Adrenal gland (tissue), 12 donors: ENCODE measurements around the gene NCK2. TPM values are rescaled to one million over a fixed set of nuclear protein-coding genes. Genes with fewer than 3 reads are reported as not detected.
"Not testable (repeated sequence)": the region's sequence is repeated elsewhere in the genome, so short reads cannot be mapped to it uniquely, and the experiment has no call there.

Experiments used
- DNase-seq, 7 donors: peaks; one replicate each; pipeline ENCODE4 v3.0.0-alpha.2; 2019 to 2020
- H3K27ac ChIP-seq, 5 donors: fragments of 200-600 bp; sonication (generic) in 4 of 5; 1 replicate in 3 of 5; 2 replicates in 2 of 5; pipeline versions ENCODE4 v1.5.1 to v1.8.0; 2016 to 2020; ENCODE audit warnings: mild to moderate bottlenecking in 1 of 5
- H3K27me3 ChIP-seq: fragments of 200-600 bp; 2 replicates; pipeline ENCODE4 v1.8.0; 2021
- H3K36me3 ChIP-seq, 2 donors: fragments of 200-600 bp; replicated peaks in 1 of 2; 1 replicate in 1 of 2; 2 replicates in 1 of 2; pipeline versions ENCODE4 v1.5.1 to v1.8.0; 2018 to 2022
- H3K4me1 ChIP-seq, 2 donors: fragments of 200-600 bp; replicated peaks in 1 of 2; 1 replicate in 1 of 2; 2 replicates in 1 of 2; pipeline versions ENCODE4 v1.5.1 to v1.8.0; 2018 to 2021
- H3K4me3 ChIP-seq, 4 donors: fragments of 200-600 bp; sonication (generic) in 3 of 4; one replicate each; pipeline ENCODE4 v1.5.1; 2016 to 2018
- H3K9me3 ChIP-seq, 3 donors: fragments of 200-600 bp; sonication (generic) in 1 of 3; replicated peaks in 1 of 3; 1 replicate in 2 of 3; 2 replicates in 1 of 3; pipeline versions ENCODE4 v1.5.1 to v1.8.0; 2016 to 2021
- CTCF ChIP-seq, 6 experiments: fragments of 450-650 bp in 4 of 6; fragments of 200-600 bp in 2 of 6; sonication (generic) in 1 of 6; IDR thresholded peaks; 1 replicate in 5 of 6; 2 replicates in 1 of 6; pipeline versions ENCODE4 v1.5.1 to v1.8.0; 2016 to 2021; ENCODE audit warnings: antibody characterized with exemption in 6 of 6, mild to moderate bottlenecking in 2 of 6, moderate library complexity in 1 of 6
- POLR2A ChIP-seq, 2 donors: fragments of 450-650 bp; IDR thresholded peaks; one replicate each; pipeline ENCODE4 v1.6.1; 2017; ENCODE audit warnings: antibody characterized with exemption in 2 of 2, mild to moderate bottlenecking in 2 of 2, moderate library complexity in 1 of 2
- WGBS, 4 donors: extraction: QIAGEN DNeasy Blood & Tissue Kit in 2 of 4; methylation state at CpG; one replicate each; pipeline versions ENCODE4 v1.1.5 to v1.1.7; 2013 to 2017; 5-methylcytosine and 5-hydroxymethylcytosine counted together
- intact Hi-C, 2 donors: fragments of 100-400 bp; cut with DNase I; formaldehyde crosslinking; loops; one replicate each; pipeline versions ENCODE4 v1.14.1 to v1.15.0; 2022 to 2023
- polyA plus RNA-seq, 3 donors: library from polyadenylated mRNA; stranded (reverse); fragments of 200-250 nt in 2 of 3; fragments of 350-450 nt in 1 of 3; fragmentation: Illumina TruSeq in 1 of 3; extraction: RNeasy Lipid Tissue Mini Kit (QIAGEN cat#74804) in 1 of 3; gene quantifications; one replicate each; pipeline ENCODE4 v1.2.3, GENCODE V29; 2013 to 2014
- total RNA-seq, 9 donors: library from RNA; depleted of rRNA in 4 of 9; stranded (reverse); fragments of >200 nt in 4 of 9; fragments of 120-200 nt in 1 of 9; fragmentation: NEBNext Ultra II Directional in 1 of 9; extraction: Animal tissue kit (Norgen Biotek cat#: 25700) in 1 of 9; gene quantifications; one replicate each; pipeline versions ENCODE4 v1.1.0 to v1.2.4, GENCODE V29; 2013 to 2023
- donor health status: healthy with polysubstance abuse.
- donor health status: Bipolar disorder and iron deficiency.
- donor health status: DM: yes; HTN: yes; CAD: no.
- donor health status: DM: no; HTN: no; CAD: no.
- donor health status: DM: no; HTN: no; CAD: no.
- donor health status: DM: yes; HTN: yes; CAD: no.

NCK2 gene
- total and polyA plus RNA-seq, 12 donors = 13.7 to 56.0 (median 37.3) TPM

DNA sequence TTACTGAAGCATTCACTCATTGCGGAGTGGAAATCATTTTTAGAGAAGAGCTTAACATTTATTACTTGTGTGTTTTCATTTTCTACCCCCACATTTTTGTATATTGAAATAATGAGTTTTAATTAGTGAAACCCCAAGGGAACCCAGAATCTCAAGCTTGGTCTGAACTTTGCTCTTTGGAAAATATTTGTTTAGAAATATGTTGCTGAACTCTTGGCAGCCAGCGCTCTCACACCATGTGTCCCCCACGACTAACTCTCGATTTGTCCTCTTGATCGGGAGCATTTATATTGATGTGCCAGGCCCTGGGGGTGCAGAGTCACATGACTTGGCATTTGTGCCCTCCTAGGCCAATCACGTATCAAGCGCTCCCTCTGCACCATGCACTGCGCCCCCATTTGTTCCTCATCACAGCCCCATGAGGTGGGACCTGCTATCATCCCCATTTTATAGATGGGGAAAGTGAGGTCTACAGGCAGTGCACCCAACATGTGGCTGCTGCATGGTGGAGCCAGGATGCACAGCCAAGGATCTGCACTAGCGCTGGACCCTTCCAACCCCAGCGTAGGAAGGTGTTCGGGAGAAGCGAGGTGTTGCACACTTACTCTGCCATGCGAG lies 149.7 kb downstream of the NCK2 start:
- H3K4me3 ChIP-seq = no peak overlapping the region
- H3K9me3 ChIP-seq = no peaks in the 10 kb centered on the region
- no peaks in the 10 kb centered on the region for H3K27me3 ChIP-seq
- TF ChIP-seq POLR2A (IDR thresholded peaks at IDR 0.05) (no peak), CTCF (IDR thresholded peaks at IDR 0.05) (no peak)
- no peak for DNase-seq
- WGBS, 4 donors = 85 to 94% (median 90%) methylated on average over 13 of the region's 13 CpGs
- H3K27ac ChIP-seq = no peak overlapping the region
- H3K4me1 ChIP-seq = no peaks in the 10 kb centered on the region
- intact Hi-C loops = no loop called here
- peaks cover 0 to 8% of the 10 kb centered on the region in 2 donors for H3K36me3 ChIP-seq

DNA sequence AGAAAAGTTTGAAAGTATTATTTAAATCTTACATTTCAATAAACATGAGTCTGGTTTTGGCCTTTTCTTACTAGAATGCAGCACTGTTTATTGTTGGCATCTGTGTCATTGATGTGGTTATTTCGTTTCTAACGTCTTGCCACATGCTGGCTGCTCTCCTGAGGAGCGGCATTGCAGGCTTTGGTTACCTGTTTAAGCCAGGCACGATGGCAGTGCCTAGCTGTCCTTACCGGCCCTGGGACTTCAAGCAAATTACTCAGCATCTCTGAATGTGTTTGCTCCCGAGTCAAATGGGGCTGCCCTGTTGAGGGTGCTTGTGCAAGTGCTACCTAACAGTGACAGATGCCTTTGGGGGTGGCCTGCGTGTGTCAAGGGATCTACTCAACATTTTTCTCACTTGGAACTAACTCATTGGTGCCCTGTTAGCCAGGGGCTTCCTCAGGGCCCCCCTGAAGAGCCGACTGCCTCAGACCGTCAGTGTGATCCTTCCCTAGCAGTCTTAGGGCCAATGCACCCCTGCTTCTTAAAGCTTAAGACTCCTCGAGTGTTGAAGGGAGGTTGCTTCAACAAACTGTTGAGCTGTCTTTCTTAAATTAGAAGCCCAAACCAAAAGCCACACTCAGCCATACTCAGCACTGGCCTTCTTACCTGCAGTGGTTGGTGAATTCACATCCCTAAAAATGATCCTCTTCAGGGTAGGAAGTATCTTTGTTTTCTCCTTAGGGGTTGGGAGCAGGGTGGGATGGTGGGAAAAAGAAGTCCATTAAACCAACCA lies 151.5 kb downstream of the NCK2 start:
- DNase-seq = no peak
- no peak overlapping the region for H3K4me3 ChIP-seq
- 92 to 93% (median 93%) methylated on average over 9 to 10 of the region's 10 CpGs for WGBS, 4 donors
- H3K27me3 ChIP-seq = no peaks in the 10 kb centered on the region
- H3K9me3 ChIP-seq = no peaks in the 10 kb centered on the region
- H3K36me3 ChIP-seq = peaks cover 0 to 8% of the 10 kb centered on the region in 2 donors
- intact Hi-C loops = no loop called here
- H3K4me1 ChIP-seq = no peaks in the 10 kb centered on the region
- TF ChIP-seq CTCF (IDR thresholded peaks at IDR 0.05) (no peak), POLR2A (IDR thresholded peaks at IDR 0.05) (no peak)
- no peak overlapping the region for H3K27ac ChIP-seq

GRCh38 chr2:105896765-105897163 lies 152.1 kb downstream of the NCK2 start:
- no peaks in the 10 kb centered on the region for H3K9me3 ChIP-seq
- 91 to 98% (median 94%) methylated on average over 4 of the region's 4 CpGs for WGBS, 4 donors
- peaks cover 0 to 8% of the 10 kb centered on the region in 2 donors for H3K36me3 ChIP-seq
- no peak overlapping the region for H3K27ac ChIP-seq
- intact Hi-C loops = no loop called here
- no peaks in the 10 kb centered on the region for H3K4me1 ChIP-seq
- no peaks in the 10 kb centered on the region for H3K27me3 ChIP-seq
- no peak for TF ChIP-seq CTCF (IDR thresholded peaks at IDR 0.05)
- TF ChIP-seq POLR2A (IDR thresholded peaks at IDR 0.05) = no peak
- no peak overlapping the region for H3K4me3 ChIP-seq
- DNase-seq = no peak

DNA sequence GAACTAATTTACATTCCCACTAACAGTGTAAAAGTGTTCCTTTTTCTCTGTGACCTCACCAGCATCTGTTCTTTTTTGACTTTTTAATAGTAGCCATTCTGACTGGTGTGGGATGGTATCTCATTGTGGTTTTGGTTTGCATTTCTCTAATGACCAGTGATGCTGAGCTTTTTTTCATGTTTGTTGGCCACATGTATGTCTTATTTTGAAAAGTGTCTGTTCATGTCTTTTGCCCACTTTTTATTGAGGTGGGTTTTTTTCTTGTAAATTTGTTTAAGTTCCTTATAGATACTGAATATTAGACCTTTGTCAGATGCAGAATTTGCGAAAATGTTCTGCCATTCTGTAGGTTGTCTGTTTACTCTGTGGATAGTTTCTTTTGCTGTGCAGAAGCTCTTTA lies 153.0 kb downstream of the NCK2 start:
- 95 to 100% (median 97%) methylated on average over 1 of the region's 1 CpG for WGBS, 4 donors
- H3K36me3 ChIP-seq, DNase-seq, H3K27me3 ChIP-seq, intact Hi-C loops, H3K9me3 ChIP-seq, H3K27ac ChIP-seq, H3K4me1 ChIP-seq, H3K4me3 ChIP-seq: not testable (repeated sequence)
